ENCODE results near the gene DNLZ. TPM values are rescaled to one million over a fixed set of nuclear protein-coding genes. Genes with fewer than 3 reads are reported as not detected.

Gene DNLZ
- total RNA-seq, 2 donors from 2014 or later = 39.4 to 41.3 TPM

DNA sequence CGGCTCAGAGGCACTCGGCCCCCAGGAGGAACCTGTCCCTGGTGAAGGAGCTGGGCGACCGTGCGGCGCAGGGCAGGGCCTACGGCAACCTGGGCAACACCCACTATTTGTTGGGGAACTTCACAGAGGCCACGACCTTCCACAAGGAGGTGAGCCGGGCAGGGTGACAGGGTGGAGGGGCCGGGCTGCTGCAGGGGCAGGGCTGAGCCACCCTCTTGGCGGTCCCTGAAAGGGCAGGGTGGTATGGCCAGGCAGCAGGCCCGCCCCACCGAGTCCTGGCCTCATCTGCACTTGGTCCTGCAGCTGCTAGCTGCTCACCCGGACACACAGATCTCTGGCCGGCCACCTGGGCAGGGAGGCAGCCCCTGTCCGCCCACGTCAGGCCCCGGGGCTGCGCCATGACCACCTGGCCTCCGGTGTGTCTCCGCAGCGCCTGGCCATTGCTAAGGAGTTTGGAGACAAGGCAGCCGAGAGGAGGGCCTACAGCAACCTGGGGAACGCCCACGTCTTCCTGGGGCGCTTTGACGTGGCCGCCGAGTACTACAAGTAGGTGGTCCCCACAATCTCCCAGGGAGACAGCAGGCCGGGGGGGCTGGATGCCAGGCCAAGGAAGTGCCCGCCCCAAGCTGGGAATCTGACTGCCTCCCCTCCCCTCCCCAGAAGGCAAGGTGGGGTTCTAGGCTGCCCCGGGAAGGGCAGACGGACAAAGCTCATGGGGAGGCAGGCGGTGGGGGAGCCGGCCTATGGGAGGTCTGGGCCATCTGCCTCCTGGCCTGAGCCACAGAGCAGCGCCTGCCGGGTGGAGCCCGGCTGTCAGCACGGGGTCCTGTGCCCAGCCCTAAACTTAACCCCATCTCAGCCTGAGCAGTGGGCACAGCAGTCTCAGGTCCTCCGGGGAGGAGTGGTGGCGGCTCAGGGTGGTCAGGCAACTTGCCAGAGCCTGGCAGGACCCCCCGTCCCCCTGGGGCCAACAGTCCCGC, 25.8 kb downstream of the DNLZ start:
- TF ChIP-seq, protein P1, sequence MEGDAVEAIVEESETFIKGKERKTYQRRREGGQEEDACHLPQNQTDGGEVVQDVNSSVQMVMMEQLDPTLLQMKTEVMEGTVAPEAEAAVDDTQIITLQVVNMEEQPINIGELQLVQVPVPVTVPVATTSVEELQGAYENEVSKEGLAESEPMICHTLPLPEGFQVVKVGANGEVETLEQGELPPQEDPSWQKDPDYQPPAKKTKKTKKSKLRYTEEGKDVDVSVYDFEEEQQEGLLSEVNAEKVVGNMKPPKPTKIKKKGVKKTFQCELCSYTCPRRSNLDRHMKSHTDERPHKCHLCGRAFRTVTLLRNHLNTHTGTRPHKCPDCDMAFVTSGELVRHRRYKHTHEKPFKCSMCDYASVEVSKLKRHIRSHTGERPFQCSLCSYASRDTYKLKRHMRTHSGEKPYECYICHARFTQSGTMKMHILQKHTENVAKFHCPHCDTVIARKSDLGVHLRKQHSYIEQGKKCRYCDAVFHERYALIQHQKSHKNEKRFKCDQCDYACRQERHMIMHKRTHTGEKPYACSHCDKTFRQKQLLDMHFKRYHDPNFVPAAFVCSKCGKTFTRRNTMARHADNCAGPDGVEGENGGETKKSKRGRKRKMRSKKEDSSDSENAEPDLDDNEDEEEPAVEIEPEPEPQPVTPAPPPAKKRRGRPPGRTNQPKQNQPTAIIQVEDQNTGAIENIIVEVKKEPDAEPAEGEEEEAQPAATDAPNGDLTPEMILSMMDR (IDR thresholded peaks at IDR 0.05) = no peak
- H3K27ac ChIP-seq = no peak overlapping the region
- no peak for ATAC-seq (ENCODE audit: insufficient number of reproducible peaks, low FRiP score, low read depth)
- no peaks in the 10 kb centered on the region for H3K9me3 ChIP-seq
- H3K27me3 ChIP-seq (replicated peaks; ENCODE audit: insufficient read depth) = no peaks in the 10 kb centered on the region
- peaks cover 0 to 8% of the 10 kb centered on the region in 2 donors for H3K4me1 ChIP-seq (ENCODE audit: control insufficient read depth in 1 of 2, low read depth in 2 of 2)
- H3K4me3 ChIP-seq = no peak overlapping the region
- H3K36me3 ChIP-seq = peaks cover 32% of the 10 kb centered on the region
- DNase-seq (ENCODE audit: low spot score) = no peak

DNA sequence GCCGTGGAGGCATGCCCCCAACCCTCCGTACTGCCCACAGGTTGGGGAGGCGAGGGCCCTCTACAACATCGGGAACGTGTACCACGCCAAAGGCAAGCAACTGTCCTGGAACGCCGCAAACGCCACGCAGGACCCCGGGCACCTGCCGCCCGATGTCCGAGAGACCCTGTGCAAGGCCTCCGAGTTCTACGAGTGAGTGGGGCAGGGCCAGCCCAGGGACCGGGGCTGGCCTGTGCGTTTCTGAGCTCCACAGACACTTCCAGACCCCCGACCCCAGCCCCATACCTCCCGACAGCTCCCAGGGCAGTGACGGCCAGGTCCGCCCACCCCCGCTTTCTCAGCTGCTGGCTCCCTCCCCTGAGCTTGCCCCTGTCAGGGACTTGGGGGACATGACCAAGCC, 26.7 kb downstream of the DNLZ start:
- Histone ChIP-seq H3K27me3 (replicated peaks; ENCODE audit: insufficient read depth) (no peaks in the 10 kb centered on the region), H3K9me3 (no peaks in the 10 kb centered on the region), H3K27ac (no peak overlapping the region), H3K36me3 (peaks cover 32% of the 10 kb centered on the region), H3K4me1 (ENCODE audit: control insufficient read depth in 1 of 2, low read depth in 2 of 2) (no peaks in the 10 kb centered on the region), H3K4me3 (no peak overlapping the region)
- TF ChIP-seq, protein P1 (IDR thresholded peaks at IDR 0.05) = no peak
- DNase-seq (ENCODE audit: low spot score) (no peak), ATAC-seq (ENCODE audit: insufficient number of reproducible peaks, low FRiP score, low read depth) (no peak)

DNA sequence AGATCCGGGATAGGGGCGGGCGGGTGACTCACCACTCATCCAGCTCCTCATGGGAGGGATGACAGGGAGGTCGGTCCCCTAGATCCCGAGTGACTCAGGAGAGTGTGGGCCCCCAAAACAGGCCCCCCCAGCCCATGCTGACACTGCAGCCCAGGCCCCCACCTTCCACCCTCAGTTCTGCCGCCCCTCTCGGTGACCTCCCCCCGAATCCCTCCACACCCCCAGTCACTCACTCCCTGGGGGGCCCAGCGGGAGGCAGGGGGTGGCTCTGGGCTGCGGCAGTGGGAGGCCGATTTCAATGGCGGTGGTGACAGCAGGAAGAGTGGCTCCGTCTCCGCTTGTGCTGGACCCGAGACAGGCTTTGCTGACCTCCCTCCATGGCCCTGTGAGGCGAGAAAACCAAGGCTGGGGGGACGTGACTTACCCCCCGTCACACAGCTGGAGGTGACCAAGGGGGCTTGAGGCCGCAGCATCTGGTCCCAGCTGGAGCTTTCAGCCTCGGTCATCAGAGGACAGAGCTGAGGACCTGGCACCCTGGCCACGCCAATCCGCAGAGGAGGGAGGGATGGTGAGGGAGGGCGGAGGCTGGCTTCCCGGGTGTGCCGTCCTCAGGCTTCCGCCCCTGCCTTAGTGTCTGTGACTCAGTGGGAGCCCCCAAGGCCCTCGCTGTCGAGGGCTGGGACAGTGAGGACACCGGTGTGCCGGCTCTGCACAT, 27.2 kb downstream of the DNLZ start:
- ATAC-seq (ENCODE audit: insufficient number of reproducible peaks, low FRiP score, low read depth) = no peak
- Histone ChIP-seq H3K9me3 (no peaks in the 10 kb centered on the region), H3K4me3 (no peak overlapping the region), H3K27ac (no peak overlapping the region), H3K4me1 (ENCODE audit: control insufficient read depth in 1 of 2, low read depth in 2 of 2) (no peaks in the 10 kb centered on the region), H3K27me3 (replicated peaks; ENCODE audit: insufficient read depth) (no peaks in the 10 kb centered on the region), H3K36me3 (peaks cover 32% of the 10 kb centered on the region)
- TF ChIP-seq, protein P1 (IDR thresholded peaks at IDR 0.05) = no peak
- no peak for DNase-seq (ENCODE audit: low spot score)

DNA sequence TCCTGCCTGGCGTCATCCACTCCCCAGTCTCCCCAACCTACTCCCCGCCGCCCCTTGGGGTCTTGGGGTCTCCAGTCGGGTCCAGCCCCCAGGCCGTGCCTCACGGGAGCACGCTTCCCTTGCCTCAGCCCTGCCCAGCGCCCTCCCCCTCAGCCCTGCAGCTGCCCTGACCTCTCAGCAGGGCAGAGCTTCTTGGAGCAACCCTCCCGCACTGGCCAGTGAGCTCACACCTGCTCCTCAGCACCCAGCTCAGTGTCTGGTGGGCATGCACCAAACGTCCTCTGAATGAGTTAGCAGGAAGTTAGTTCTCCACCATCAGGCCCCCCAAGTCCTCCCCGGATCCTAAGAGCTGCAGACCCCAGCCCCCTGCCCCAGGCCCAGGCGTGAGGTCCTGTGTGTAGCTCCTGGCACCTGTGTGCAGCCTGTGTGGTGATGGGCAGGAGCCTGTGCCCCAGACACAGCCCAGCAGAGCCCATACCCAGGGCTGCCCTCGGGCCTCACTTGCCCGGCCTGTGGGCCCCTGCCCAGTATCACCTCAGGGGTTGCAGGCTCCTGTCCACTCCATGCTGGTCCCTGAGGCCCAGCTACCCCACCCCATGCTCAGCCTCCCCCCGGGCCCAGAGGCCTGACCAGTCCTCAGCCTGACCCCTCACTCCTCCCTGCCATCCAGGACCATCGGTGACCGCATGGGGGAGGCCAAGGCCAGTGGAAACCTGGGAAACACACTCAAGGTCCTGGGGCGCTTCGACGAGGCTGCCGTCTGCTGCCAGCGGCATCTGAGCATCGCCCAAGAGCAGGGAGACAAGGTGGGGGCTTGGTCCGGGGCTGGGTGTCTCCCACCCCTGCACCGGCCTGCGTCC, 28.0 kb downstream of the DNLZ start:
- Histone ChIP-seq H3K36me3 (peaks cover 32% of the 10 kb centered on the region), H3K4me1 (ENCODE audit: control insufficient read depth in 1 of 2, low read depth in 2 of 2) (no peaks in the 10 kb centered on the region), H3K27me3 (replicated peaks; ENCODE audit: insufficient read depth) (no peaks in the 10 kb centered on the region), H3K27ac (no peak overlapping the region), H3K9me3 (no peaks in the 10 kb centered on the region), H3K4me3 (no peak overlapping the region)
- TF ChIP-seq, protein P1 (IDR thresholded peaks at IDR 0.05) = no peak
- no peak for ATAC-seq (ENCODE audit: insufficient number of reproducible peaks, low FRiP score, low read depth)
- DNase-seq (ENCODE audit: low spot score) = no peak

Measured in thoracic aorta (tissue), 2 donors.